Esophagus squamous epithelium (tissue), 5 donors: ENCODE data around the gene KATNIP. TPM values are rescaled to one million over a fixed set of nuclear protein-coding genes. Genes with fewer than 3 reads are reported as not detected.

Experiments used
- DNase-seq: peaks from one replicate; lab custom pipeline; 2025; lab: John Stamatoyannopoulos, UW
- H3K27ac ChIP-seq, 4 donors: fragments of 200-600 bp; sonication (generic); one replicate each; pipeline ENCODE4 v1.5.1; 2016 to 2019; ENCODE audit warnings: mild to moderate bottlenecking in 1 of 4
- H3K27me3 ChIP-seq, 4 donors: fragments of 200-600 bp; sonication (generic); 1 replicate in 3 of 4; 2 replicates in 1 of 4; pipeline versions ENCODE4 v1.5.1 to v1.6.0; 2017 to 2021; ENCODE audit warnings: antibody characterized with exemption in 1 of 4
- H3K36me3 ChIP-seq, 3 donors: fragments of 200-600 bp; sonication (generic); one replicate each; pipeline ENCODE4 v1.5.1; 2016 to 2019
- H3K4me1 ChIP-seq, 3 donors: fragments of 200-600 bp; sonication (generic); one replicate each; pipeline ENCODE4 v1.5.1; 2017 to 2019
- H3K4me3 ChIP-seq, 4 donors: fragments of 200-600 bp; sonication (generic); 1 replicate in 3 of 4; 2 replicates in 1 of 4; pipeline ENCODE4 v1.5.1; 2016 to 2019; ENCODE audit warnings: mild to moderate bottlenecking in 2 of 4, moderate library complexity in 1 of 4
- H3K9me3 ChIP-seq, 3 donors: fragments of 200-600 bp; sonication (generic); one replicate each; pipeline ENCODE4 v1.5.1; 2016 to 2019
- CTCF ChIP-seq, 6 experiments: fragments of 450-650 bp in 4 of 6; fragments of 200-600 bp in 2 of 6; sonication (generic) in 2 of 6; IDR thresholded peaks; one replicate each; pipeline ENCODE4 v1.5.1; 2016 to 2019; ENCODE audit warnings: antibody characterized with exemption in 6 of 6, mild to moderate bottlenecking in 4 of 6, moderate library complexity in 4 of 6
- POLR2A ChIP-seq, 4 donors: fragments of 450-650 bp; IDR thresholded peaks; one replicate each; pipeline ENCODE4 v1.6.1; 2017; ENCODE audit warnings: antibody characterized with exemption in 4 of 4, mild to moderate bottlenecking in 4 of 4, moderate library complexity in 3 of 4
- WGBS, 2 donors: methylation state at CpG; one replicate each; pipeline ENCODE4 v1.1.5; 2018; 5-methylcytosine and 5-hydroxymethylcytosine counted together
- intact Hi-C: fragments of 100-400 bp; cut with DNase I; formaldehyde crosslinking; loops from one replicate; pipeline ENCODE4 v1.15.0; 2022
- total RNA-seq, 4 donors: library from RNA; depleted of rRNA; stranded (reverse); fragments of >200 nt; gene quantifications; one replicate each; pipeline ENCODE4 v1.1.0, GENCODE V29; 2016
- donor health status: DM: yes; HTN: yes; CAD: no.

Gene KATNIP
- total RNA-seq, 4 donors from 2014 or later = 17.5 to 32.2 (median 25.5) TPM

DNA sequence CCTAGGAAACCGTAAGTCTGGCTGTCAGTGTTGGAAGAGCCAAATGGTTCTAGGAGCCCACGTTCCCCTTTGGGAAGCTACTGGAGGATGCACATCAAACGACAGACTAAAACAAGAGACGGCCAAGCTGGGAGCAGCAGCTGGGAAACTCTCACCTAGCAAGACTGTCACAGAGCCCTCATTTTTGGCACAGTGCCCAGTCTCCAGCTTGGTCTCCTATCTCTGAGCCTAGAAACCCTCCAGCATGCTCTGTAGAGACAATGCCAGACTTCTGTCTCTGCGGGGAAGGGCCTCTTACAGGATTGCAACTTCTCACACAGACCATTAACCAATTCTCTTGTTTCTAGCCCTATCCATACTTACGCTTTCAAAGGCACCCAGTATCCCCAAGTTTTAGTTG lies 23.8 kb upstream of the KATNIP start:
- no peak for TF ChIP-seq CTCF (IDR thresholded peaks at IDR 0.05)
- no peak for TF ChIP-seq POLR2A (IDR thresholded peaks at IDR 0.05)
- WGBS, 2 donors = 95 to 97% methylated on average over 2 to 4 of the region's 6 CpGs
- H3K27ac ChIP-seq = no peak overlapping the region
- intact Hi-C loops = no loop called here
- H3K4me3 ChIP-seq = no peak overlapping the region
- H3K4me1 ChIP-seq = peaks cover 0 to 5% (median 0%) of the 10 kb centered on the region in 3 donors
- no peaks in the 10 kb centered on the region for H3K27me3 ChIP-seq
- no peaks in the 10 kb centered on the region for H3K9me3 ChIP-seq
- DNase-seq = no peak
- peaks cover 30 to 100% (median 48%) of the 10 kb centered on the region in 3 donors for H3K36me3 ChIP-seq

- intact Hi-C loops = no loop called here
- WGBS, 2 donors = 97 to 100% methylated on average over 4 of the region's 4 CpGs
- Histone ChIP-seq H3K4me3 (no peak overlapping the region), H3K27me3 (no peaks in the 10 kb centered on the region), H3K4me1 (no peaks in the 10 kb centered on the region), H3K36me3 (peaks cover 47 to 100% (median 63%) of the 10 kb centered on the region in 3 donors), H3K9me3 (no peaks in the 10 kb centered on the region), H3K27ac (no peak overlapping the region)
- no peak for DNase-seq
- TF ChIP-seq CTCF (IDR thresholded peaks at IDR 0.05) = no peak
- no peak for TF ChIP-seq POLR2A (IDR thresholded peaks at IDR 0.05)
These were observed 21.6 kb upstream of the KATNIP start for GRCh38 chr16:27528294-27528693.

GRCh38 chr16:27529962-27530361 lies 20.0 kb upstream of the KATNIP start:
- no peaks in the 10 kb centered on the region for H3K9me3 ChIP-seq
- H3K36me3 ChIP-seq = peaks cover 47 to 100% (median 59%) of the 10 kb centered on the region in 3 donors
- DNase-seq = no peak
- no peak for TF ChIP-seq POLR2A (IDR thresholded peaks at IDR 0.05)
- H3K27ac ChIP-seq = no peak overlapping the region
- H3K27me3 ChIP-seq = no peaks in the 10 kb centered on the region
- intact Hi-C loops = no loop called here
- no peaks in the 10 kb centered on the region for H3K4me1 ChIP-seq
- H3K4me3 ChIP-seq = no peak overlapping the region
- WGBS, 2 donors = 65 to 92% methylated on average over 2 to 6 of the region's 6 CpGs

DNA sequence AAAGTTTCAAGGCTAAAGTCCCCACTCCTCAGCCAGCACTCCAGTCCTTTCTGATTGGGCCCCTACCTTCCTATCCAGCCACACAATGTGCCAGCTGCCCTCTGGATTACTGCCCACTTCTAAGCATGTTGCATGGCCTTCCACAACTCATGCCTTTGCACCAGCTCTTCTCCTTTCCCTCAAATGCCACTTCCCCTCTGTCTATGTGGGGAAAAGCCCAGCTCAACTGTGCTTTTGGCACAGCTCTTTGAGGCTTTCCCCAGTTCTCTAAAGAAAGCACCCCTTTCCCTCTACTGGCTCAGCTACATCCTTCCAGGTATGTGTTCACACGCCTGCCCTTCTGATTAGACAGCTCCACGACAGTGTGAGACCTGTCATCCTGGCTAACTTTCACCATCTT lies 18.8 kb upstream of the KATNIP start:
- Histone ChIP-seq H3K4me1 (no peaks in the 10 kb centered on the region), H3K36me3 (peaks cover 43 to 100% (median 54%) of the 10 kb centered on the region in 3 donors), H3K27me3 (no peaks in the 10 kb centered on the region), H3K9me3 (no peaks in the 10 kb centered on the region), H3K4me3 (no peak overlapping the region), H3K27ac (no peak overlapping the region)
- no peak for TF ChIP-seq POLR2A (IDR thresholded peaks at IDR 0.05)
- TF ChIP-seq CTCF (IDR thresholded peaks at IDR 0.05) = no peak
- intact Hi-C loops = no loop called here
- 71 to 82% methylated on average over 2 of the region's 2 CpGs for WGBS, 2 donors
- no peak for DNase-seq

- H3K9me3 ChIP-seq = no peaks in the 10 kb centered on the region
- peaks cover 40 to 100% (median 55%) of the 10 kb centered on the region in 3 donors for H3K36me3 ChIP-seq
- WGBS, 2 donors = 61 to 79% methylated on average over 19 of the region's 19 CpGs
- no peak overlapping the region for H3K27ac ChIP-seq
- no peak overlapping the region for H3K4me3 ChIP-seq
- no peak for TF ChIP-seq CTCF (IDR thresholded peaks at IDR 0.05)
- no peak for TF ChIP-seq POLR2A (IDR thresholded peaks at IDR 0.05)
- intact Hi-C loops = no loop called here
- H3K4me1 ChIP-seq = no peaks in the 10 kb centered on the region
- no peak for DNase-seq
- no peaks in the 10 kb centered on the region for H3K27me3 ChIP-seq
These were observed 17.8 kb upstream of the KATNIP start for GRCh38 chr16:27531826-27532800.
